HL-60 (cell line): ENCODE measurements around the gene GOLGA6L26.
"Not testable (repeated sequence)": the region's sequence is repeated elsewhere in the genome, so short reads cannot be mapped to it uniquely, and the experiment has no call there.

Experiments used
- DNase-seq, 2 experiments: peaks; one replicate each; pipeline ENCODE4 v3.0.0-alpha.2; 2010 to 2020; ENCODE audit warnings: low read depth in 1 of 2, low spot score in 1 of 2
- H3K27ac ChIP-seq: fragments of 250-450 bp; sonication (Bioruptor Pico); replicated peaks from 2 replicates; pipeline ENCODE4 v1.5.1; 2020; ENCODE audit warnings: mild to moderate bottlenecking, moderate library complexity
- H3K27me3 ChIP-seq: fragments of 250-450 bp; sonication (Bioruptor Pico); 2 replicates; pipeline ENCODE4 v1.5.1; 2021; ENCODE audit warnings: mild to moderate bottlenecking, moderate library complexity; ENCODE audit not compliant: insufficient read depth, poor library complexity, severe bottlenecking
- H3K4me3 ChIP-seq: replicated peaks from 2 replicates; pipeline ENCODE4 v1.5.1; 2011; ENCODE audit warnings: mild to moderate bottlenecking, control low read depth, low read length; ENCODE audit not compliant: insufficient read depth
- GABPA ChIP-seq: IDR thresholded peaks from 2 replicates; pipeline ENCODE4 v1.6.1; 2012; ENCODE audit warnings: low read depth
- POLR2AphosphoS5 ChIP-seq: IDR thresholded peaks from 2 replicates; pipeline ENCODE4 v1.6.1; 2012; ENCODE audit warnings: low read depth
- SPI1 ChIP-seq: IDR thresholded peaks from 2 replicates; pipeline ENCODE4 v1.6.1; 2012; ENCODE audit warnings: low read depth, mild to moderate bottlenecking, borderline replicate concordance
- long read RNA-seq: library from polyadenylated mRNA; unstranded; transcript quantifications from one replicate; pipeline ENCODE4 v2.0.0, GENCODE V29; 2020
- TF ChIP-seq, protein P1 (sequence below): IDR thresholded peaks from 2 replicates; pipeline ENCODE4 v1.6.1; 2012; ENCODE audit warnings: low read depth; ENCODE audit not compliant: insufficient replicate concordance
- TF ChIP-seq, protein P2 (sequence below): IDR thresholded peaks from one replicate; pipeline ENCODE4 v1.5.1; 2011; ENCODE audit warnings: low read length, control low read depth, inconsistent platforms; ENCODE audit not compliant: insufficient read depth

The GOLGA6L26 gene, protein sequence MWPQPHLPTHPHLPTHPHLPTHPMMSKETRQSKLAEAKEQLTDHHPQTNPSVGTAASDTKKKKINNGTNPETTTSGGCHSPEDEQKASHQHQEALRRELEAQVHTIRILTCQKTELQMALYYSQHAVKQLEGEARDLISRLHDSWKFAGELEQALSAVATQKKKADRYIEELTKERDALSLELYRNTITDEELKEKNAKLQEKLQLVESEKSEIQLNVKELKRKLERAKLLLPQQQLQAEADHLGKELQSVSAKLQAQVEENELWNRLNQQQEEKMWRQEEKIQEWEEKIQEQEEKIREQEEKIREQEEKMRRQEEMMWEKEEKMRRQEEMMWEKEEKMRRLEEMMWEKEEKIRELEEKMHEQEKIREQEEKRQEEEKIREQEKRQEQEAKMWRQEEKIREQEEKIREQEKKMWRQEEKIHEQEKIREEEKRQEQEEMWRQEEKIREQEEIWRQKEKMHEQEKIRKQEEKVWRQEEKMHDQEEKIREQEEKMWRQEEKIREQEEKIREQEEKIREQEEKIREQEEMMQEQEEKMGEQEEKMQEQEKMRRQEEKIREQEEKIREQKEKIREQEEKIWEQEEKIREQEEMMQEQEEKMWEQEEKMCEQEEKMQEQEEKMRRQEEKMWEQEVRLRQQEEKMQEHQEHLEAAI
- long read RNA-seq = 0 reads

GRCh38 chr15:23334096-23334495 lies at the start of gene GOLGA6L26:
GOLGA6L26 (minus strand) TSS chr15:23334196; CDS start chr15:23334135, 61 bp downstream.
- H3K4me3 ChIP-seq, DNase-seq, H3K27me3 ChIP-seq, H3K27ac ChIP-seq: not testable (repeated sequence)

DNA sequence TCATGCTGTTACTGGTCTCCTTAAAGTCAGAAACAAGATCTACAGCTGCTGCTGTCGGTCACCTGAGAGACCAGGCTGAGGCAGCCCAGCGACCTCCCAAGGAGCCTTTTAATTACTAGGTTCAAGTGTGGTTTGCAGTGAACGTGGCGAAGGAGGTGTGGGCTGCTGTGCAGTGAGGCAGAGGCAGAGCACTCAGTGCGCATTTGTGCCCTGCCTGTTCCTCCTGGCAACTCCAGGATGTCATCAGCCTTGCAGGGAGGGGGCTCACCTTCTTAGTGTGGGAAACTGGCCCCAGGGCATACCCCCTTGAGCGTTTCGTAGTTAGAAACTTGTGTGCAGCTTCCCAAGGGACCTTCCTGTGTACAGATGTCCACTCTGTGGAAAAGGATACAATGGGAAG lies 47.2 kb upstream of the GOLGA6L26 start:
- not testable (repeated sequence) for H3K27ac ChIP-seq, H3K27me3 ChIP-seq, H3K4me3 ChIP-seq, DNase-seq

GRCh38 chr15:23380700-23381099 lies 46.7 kb upstream of the GOLGA6L26 start:
- not testable (repeated sequence) for H3K27ac ChIP-seq, DNase-seq, H3K4me3 ChIP-seq, H3K27me3 ChIP-seq

GRCh38 chr15:23378946-23379345 lies 45.0 kb upstream of the GOLGA6L26 start:
- not testable (repeated sequence) for H3K27me3 ChIP-seq

DNA sequence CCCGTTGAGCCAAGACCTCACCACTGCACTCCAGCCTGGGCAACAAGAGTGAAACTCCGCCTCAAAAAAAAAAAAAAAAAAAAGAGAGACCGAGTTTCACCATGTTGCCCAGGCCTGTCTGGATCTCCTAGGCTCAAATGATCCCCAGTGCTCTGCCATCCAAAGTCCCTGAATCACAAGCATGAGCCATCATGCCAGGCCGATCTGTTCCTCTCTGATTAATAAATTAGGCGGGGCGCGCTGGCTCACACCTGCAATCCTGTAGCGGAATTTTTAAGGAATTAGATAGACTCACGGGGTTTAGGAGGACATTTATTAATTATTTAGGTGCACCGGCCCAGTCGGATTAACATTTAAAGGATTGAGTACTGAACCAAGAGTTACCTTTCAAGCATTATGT lies 40.2 kb upstream of the GOLGA6L26 start:
- H3K27me3 ChIP-seq = not testable (repeated sequence)

More at GRCh38 chr15:23378946-23379345, 45.0 kb upstream of the GOLGA6L26 start:
- not testable (repeated sequence) for H3K27ac ChIP-seq, DNase-seq, H3K4me3 ChIP-seq

DNA sequence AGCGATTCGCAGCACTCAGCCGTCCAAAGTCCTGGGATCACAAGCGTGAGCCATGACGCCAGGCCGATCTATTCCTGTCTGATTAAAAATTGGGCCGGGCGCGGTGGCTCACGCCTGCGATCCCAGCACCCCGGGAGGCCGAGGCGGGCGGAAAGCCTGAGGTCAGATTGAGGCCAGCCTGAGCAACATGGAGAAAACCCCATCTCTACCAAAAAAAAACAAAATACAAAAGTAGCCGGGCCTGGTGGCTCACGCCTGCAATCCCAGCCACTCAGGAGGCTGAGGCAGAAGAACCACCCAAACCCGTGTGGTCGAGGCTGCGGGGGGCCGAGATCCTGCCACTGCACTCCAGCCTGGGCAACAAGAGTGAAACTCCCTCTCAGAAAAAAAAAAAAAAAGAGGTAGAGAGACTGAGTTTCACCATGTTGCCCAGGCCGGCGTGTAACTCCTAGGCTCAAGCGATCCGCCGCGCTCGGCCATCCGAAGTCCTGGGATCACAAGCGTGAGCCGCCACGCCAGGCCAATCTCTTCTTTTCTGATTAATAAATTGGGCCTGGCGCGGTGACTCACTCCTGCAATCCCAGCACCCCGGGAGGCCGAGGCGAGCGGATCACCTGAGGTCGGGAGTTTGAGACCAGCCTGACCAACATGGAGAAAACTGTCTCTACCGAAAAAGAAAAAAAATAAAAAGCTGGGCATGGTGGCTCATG lies 39.0 kb upstream of the GOLGA6L26 start:
- not testable (repeated sequence) for H3K27ac ChIP-seq, H3K27me3 ChIP-seq, DNase-seq, H3K4me3 ChIP-seq

More for the DNA sequence above, 40.2 kb upstream of the GOLGA6L26 start:
- not testable (repeated sequence) for H3K27ac ChIP-seq, DNase-seq, H3K4me3 ChIP-seq

- no peak overlapping the region for H3K4me3 ChIP-seq
- no peak overlapping the region for H3K27ac ChIP-seq
- no peaks in the 10 kb centered on the region for H3K27me3 ChIP-seq
- no peak for DNase-seq
- TF ChIP-seq, protein P1, sequence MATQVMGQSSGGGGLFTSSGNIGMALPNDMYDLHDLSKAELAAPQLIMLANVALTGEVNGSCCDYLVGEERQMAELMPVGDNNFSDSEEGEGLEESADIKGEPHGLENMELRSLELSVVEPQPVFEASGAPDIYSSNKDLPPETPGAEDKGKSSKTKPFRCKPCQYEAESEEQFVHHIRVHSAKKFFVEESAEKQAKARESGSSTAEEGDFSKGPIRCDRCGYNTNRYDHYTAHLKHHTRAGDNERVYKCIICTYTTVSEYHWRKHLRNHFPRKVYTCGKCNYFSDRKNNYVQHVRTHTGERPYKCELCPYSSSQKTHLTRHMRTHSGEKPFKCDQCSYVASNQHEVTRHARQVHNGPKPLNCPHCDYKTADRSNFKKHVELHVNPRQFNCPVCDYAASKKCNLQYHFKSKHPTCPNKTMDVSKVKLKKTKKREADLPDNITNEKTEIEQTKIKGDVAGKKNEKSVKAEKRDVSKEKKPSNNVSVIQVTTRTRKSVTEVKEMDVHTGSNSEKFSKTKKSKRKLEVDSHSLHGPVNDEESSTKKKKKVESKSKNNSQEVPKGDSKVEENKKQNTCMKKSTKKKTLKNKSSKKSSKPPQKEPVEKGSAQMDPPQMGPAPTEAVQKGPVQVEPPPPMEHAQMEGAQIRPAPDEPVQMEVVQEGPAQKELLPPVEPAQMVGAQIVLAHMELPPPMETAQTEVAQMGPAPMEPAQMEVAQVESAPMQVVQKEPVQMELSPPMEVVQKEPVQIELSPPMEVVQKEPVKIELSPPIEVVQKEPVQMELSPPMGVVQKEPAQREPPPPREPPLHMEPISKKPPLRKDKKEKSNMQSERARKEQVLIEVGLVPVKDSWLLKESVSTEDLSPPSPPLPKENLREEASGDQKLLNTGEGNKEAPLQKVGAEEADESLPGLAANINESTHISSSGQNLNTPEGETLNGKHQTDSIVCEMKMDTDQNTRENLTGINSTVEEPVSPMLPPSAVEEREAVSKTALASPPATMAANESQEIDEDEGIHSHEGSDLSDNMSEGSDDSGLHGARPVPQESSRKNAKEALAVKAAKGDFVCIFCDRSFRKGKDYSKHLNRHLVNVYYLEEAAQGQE = no peak
- TF ChIP-seq POLR2AphosphoS5 (no peak), GABPA (no peak), SPI1 (no peak)
- TF ChIP-seq, protein P2, sequence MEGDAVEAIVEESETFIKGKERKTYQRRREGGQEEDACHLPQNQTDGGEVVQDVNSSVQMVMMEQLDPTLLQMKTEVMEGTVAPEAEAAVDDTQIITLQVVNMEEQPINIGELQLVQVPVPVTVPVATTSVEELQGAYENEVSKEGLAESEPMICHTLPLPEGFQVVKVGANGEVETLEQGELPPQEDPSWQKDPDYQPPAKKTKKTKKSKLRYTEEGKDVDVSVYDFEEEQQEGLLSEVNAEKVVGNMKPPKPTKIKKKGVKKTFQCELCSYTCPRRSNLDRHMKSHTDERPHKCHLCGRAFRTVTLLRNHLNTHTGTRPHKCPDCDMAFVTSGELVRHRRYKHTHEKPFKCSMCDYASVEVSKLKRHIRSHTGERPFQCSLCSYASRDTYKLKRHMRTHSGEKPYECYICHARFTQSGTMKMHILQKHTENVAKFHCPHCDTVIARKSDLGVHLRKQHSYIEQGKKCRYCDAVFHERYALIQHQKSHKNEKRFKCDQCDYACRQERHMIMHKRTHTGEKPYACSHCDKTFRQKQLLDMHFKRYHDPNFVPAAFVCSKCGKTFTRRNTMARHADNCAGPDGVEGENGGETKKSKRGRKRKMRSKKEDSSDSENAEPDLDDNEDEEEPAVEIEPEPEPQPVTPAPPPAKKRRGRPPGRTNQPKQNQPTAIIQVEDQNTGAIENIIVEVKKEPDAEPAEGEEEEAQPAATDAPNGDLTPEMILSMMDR = no peak
These were observed 38.3 kb upstream of the GOLGA6L26 start for GRCh38 chr15:23372284-23372683.

DNA sequence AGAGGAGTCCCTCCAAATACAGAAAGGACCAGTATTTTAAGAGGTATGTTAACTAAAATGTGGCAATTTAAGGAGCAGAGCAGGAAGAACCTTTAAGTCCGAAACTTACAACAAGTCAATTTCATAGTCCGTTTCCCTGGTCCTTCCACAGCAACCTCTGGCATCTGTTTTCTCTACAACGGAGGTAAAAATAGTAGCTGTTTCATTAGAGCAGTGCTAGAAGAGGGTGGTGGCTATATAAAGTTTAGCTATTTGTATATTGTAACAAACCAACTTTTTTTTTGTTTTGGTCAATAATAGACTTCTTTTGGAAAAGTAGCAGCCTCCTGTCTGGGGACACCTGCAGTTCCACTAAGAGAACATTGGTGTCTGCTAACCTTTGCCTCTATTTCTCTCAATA lies 37.9 kb upstream of the GOLGA6L26 start:
- H3K27me3 ChIP-seq, DNase-seq, H3K27ac ChIP-seq, H3K4me3 ChIP-seq: not testable (repeated sequence)

- H3K4me3 ChIP-seq, DNase-seq, H3K27ac ChIP-seq, H3K27me3 ChIP-seq: not testable (repeated sequence)
These were observed 37.1 kb upstream of the GOLGA6L26 start for GRCh38 chr15:23371134-23371533.
